Fibroblast of villous mesenchyme (primary cell): ENCODE data around the gene PXDN. TPM values are rescaled to one million over a fixed set of nuclear protein-coding genes. Genes with fewer than 3 reads are reported as not detected.

Source experiments
- DNase-seq: peaks from one replicate; pipeline ENCODE4 v3.0.0-alpha.2; 2010; ENCODE audit warnings: low read depth
- H3K4me3 ChIP-seq: 2 replicates; pipeline ENCODE4 v1.5.1; 2011; ENCODE audit warnings: low read depth, mild to moderate bottlenecking, low read length
- total RNA-seq: library from RNA; depleted of rRNA; stranded (reverse); fragments of >200 nt; gene quantifications from 2 replicates; pipeline ENCODE4 v1.2.3, GENCODE V29; 2012
- TF ChIP-seq, protein P1 (sequence below): IDR thresholded peaks from 2 replicates; pipeline ENCODE4 v1.5.1; 2012; ENCODE audit warnings: low read depth, mild to moderate bottlenecking, low read length; ENCODE audit not compliant: insufficient read depth

Gene PXDN
- total RNA-seq, 1 donor: 296 TPM

DNA sequence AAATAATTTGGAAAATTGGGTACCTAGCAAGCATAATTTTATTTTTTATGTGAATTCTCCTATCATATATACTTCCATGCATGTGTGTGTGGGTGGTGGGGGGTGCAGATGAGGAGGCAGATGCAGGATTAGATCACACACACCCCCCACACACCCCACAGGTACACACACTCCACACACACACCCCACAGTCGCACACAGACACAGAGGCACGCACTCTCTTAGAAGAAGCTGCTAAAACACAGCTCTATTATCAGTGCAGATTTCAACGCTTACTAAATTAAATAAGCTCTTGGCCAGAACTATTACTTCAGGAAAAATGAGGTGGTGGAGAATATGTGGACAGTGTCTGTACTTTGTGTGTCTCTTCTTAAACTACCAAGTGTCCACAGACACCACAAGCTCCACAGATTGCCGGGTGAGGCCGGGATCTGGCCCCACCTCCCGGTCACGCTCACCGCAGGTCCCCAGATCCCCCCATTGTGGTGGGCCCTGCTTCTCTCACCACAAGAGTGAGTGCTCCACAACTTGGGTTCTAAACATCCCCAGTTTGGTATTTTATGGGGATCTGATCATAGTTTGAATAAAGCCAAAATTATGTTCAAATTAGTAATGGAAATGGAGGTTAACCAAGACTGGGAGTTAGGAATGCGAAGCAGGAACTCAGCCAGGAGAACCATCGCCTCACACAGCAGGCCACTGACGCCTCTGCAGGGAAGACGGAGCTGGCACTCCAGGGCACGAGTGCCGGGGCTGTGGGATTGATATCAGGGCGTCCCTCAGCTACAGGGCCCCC, 102.1 kb downstream of the PXDN start:
- TF ChIP-seq, protein P1, sequence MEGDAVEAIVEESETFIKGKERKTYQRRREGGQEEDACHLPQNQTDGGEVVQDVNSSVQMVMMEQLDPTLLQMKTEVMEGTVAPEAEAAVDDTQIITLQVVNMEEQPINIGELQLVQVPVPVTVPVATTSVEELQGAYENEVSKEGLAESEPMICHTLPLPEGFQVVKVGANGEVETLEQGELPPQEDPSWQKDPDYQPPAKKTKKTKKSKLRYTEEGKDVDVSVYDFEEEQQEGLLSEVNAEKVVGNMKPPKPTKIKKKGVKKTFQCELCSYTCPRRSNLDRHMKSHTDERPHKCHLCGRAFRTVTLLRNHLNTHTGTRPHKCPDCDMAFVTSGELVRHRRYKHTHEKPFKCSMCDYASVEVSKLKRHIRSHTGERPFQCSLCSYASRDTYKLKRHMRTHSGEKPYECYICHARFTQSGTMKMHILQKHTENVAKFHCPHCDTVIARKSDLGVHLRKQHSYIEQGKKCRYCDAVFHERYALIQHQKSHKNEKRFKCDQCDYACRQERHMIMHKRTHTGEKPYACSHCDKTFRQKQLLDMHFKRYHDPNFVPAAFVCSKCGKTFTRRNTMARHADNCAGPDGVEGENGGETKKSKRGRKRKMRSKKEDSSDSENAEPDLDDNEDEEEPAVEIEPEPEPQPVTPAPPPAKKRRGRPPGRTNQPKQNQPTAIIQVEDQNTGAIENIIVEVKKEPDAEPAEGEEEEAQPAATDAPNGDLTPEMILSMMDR: no peak
- H3K4me3 ChIP-seq: no peak overlapping the region
- DNase-seq: no peak

DNA sequence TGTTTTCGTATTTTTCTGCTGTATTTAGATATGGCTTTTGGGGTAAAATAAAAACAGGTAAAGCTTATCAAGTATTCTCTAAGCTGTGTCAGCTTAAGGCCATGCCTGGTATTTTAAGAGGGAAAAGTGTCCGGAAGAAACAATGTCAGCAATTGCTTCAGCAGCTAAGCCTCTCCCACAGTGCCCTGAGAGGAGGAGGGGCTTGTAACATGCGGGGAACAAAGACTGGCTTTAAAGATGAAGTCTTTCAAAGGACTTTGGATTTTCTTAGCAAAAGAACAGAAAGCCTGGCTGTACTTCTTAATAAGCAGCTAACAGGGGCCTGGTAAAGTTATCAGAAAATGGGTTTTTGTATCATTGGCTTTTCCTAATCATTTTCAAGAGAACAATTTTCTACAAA, 102.8 kb downstream of the PXDN start:
- H3K4me3 ChIP-seq: no peak overlapping the region
- DNase-seq: peak; percentile 21
- TF ChIP-seq, protein P1: no peak

DNA sequence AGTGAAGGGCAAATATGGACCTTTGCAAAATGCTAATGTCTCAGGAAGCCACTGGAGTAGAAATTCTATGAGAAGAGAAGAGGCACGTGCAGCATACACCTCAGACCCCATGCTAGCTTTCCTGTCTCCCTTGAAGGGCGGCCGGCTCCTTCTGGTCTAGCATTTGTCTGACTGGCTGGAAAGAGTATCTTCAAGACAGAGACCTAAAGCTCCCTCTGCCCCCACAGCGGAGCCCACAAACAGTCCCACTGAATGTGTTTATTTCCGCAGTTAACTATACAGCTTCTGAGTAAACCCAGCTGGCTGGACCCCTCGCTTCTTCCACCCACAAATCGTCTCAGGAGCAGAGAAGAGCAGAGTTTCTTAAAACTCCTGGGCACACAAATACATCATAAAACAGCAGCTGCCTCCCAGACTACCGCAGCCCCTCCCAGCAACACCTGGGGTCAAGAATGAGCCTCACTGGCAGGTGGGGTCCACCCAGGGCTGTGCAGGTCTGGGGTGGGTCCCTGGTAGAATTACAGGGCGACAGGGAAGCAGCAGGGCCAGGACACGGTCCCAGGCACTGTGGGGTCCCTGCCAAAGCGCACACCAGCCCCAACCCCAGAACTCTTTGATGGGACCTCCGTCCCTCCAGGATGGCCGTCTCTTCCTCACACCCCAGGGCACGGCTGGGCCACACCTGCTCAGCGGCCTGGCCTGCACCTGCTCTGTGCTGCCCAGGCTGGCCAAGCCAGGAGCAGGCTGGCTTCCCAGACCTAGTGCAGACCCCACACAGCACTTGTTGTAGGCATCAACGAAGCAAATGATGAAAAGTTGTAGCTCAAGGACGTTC, 103.8 kb downstream of the PXDN start:
- TF ChIP-seq, protein P1: no peak
- no peak for DNase-seq
- H3K4me3 ChIP-seq: no peak overlapping the region

DNA sequence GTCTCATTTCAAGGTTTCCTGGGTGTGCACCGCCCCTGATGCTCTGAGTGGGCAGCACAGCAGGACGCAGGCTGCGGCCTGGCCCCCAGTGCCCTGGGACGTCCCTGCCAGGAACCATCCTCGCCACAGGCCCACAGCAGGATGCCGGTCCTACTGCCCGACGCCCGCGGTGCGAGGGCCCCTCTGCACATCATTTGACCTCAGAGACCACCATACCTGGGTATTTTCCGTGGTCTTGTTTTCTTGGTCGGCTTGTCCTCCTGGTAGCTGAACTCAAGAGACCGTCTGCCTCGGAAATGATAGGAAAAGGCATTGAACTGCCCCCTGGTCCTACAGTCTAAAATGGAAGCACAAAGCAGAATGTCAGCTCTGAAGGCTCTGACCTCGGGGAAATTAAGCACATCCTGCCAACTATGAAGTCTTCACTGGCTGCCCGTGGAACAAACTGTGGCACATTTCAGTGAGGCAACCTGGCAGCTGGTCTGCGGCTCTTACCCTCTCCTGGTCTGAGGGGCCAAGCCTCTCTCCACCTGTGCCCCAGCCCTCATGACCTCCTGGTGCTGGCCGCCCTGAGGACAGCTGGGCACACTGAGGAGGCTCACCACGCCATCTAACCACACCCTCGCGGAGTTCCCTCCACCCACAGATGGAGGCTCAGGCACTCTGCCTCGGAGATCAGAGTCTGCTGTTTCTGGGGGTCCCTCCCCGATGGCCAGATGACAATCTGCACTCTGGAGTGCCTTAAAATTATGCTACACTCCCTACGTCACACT, 105.0 kb downstream of the PXDN start:
- no peak for DNase-seq
- no peak overlapping the region for H3K4me3 ChIP-seq

DNA sequence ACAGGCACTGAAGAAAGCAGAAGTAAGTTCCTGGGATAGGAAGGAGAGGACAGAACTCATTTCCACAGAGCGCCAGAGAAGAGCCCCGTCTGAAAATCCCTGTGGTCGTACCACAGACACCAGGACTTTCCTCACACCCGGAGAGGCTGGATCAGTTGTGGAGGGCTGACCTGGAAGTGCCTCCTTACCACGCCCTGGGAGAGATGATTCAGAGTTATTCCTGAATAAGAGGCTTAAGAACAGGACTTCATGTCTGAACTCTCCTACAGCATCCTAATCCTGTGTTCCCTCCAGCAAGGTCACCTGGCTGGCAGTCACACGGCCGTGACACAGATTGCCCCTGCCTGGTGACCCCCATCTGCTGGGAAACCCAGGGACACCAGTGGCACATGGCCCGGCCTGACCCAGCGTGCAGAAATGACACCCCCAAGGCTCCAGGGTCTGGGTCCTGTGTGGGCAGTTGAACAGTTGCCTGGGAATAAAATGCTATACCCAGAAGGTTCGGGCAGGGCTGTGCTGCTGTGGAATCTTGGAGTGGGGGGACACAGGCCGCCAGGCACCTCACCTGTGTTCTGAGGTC, 105.9 kb downstream of the PXDN start:
- TF ChIP-seq, protein P1: no peak
- no peak for DNase-seq
- H3K4me3 ChIP-seq: no peak overlapping the region

More for the DNA sequence above, 105.0 kb downstream of the PXDN start:
- TF ChIP-seq, protein P1: no peak

DNA sequence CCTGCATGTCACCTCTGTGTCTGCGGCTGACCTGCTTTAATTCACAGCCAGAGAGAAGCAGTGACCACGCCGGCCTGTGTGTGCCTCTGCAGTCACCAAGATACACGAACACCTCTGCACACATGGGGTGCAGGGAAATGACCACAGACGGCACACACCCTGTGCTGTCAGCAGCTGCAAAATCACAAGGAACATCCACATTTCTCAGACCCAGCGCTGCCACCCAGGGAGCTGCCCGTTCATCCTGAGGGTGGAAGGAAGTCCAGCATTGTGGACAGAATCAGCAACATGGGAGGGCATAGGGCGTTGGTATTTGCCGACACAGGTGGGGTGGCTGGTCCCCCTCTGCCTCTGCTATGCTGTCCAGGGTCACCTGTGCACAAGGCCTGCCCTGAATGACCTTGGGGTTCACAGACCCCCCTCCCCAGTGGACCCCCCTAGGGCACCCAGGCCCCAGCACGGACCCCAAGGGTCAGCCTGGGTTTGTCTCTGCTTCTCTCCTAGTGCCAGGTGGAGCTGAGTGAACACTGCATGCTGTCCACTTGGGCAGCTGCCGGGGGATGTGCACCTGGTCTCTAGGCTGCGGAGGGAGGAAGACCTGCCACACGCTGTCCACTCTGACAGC, 107.4 kb downstream of the PXDN start:
- TF ChIP-seq, protein P1: no peak
- no peak for DNase-seq
- no peak overlapping the region for H3K4me3 ChIP-seq
